Vagina (tissue), 2 donors: Measurements from ENCODE around the gene ABCC3.
"Not testable (repeated sequence)": the region's sequence is repeated elsewhere in the genome, so short reads cannot be mapped to it uniquely, and the experiment has no call there.

ENCODE experiments used
- CTCF ChIP-seq, 3 experiments: fragments of 450-650 bp in 2 of 3; fragments of 200-600 bp in 1 of 3; sonication (generic) in 1 of 3; IDR thresholded peaks; one replicate each; pipeline ENCODE4 v1.5.1; 2017 to 2019; ENCODE audit warnings: antibody characterized with exemption in 3 of 3, mild to moderate bottlenecking in 2 of 3, moderate library complexity in 2 of 3
- POLR2A ChIP-seq, 2 donors: fragments of 450-650 bp; IDR thresholded peaks; one replicate each; pipeline ENCODE4 v1.6.1; 2017; ENCODE audit warnings: antibody characterized with exemption in 2 of 2, mild to moderate bottlenecking in 2 of 2, moderate library complexity in 2 of 2
- POLR2AphosphoS5 ChIP-seq, 2 donors: sonication (generic); formaldehyde crosslinking; IDR thresholded peaks; one replicate each; pipeline ENCODE4 v1.9.0; 2017; ENCODE audit warnings: antibody characterized with exemption in 2 of 2, mild to moderate bottlenecking in 2 of 2, low read depth in 1 of 2; ENCODE audit not compliant: insufficient read depth in 1 of 2

DNA sequence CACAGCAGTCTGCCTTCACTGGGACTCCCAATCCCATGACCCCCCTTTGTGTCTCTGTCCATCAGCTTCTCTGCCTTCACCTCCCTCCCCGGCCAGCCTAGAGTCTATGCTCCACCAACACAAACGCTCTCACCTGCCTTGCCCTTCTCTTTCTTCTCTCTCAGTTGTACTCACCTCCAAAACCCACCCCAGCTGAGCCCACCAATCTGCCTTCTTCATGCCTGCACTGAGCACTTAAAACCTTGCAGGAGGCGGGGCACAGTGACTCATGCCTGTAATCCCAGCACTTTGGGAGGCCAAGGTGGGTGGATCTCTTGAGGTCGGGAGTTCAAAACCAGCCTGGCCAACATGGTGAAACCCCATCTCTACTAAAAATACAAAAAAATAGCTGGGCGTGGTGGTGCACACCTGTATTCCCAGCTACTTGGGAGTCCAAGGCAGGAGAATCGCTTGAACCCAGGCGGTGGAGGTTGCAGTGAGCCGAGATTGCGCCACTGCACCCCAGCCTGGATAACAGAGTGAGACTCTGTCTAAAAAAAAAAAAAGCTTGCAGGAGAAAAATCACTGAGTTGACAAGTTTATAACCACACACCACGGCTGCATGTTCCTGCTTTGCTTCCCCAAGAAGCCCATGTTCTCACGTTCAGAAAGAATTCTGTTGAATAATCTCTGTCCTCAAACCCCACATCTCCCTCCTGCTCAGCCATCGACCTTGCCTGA lies 46.0 kb downstream of the ABCC3 start:
- not testable (repeated sequence) for TF ChIP-seq CTCF (IDR thresholded peaks at IDR 0.05); POLR2A (IDR thresholded peaks at IDR 0.05); POLR2AphosphoS5 (IDR thresholded peaks at IDR 0.05; ENCODE audit: insufficient read depth in 1 of 2, low read depth in 1 of 2)
